Ramos (cell line): ENCODE measurements around the gene PRUNE1.

Experiments
- in situ Hi-C: fragments of 300-500 bp; cut with MboI; formaldehyde crosslinking; loops from one replicate; pipeline ENCODE4 v1.14.3; 2022; ENCODE audit warnings: low sequenced_read_pairs; ENCODE audit not compliant: unreplicated experiment

PRUNE1 gene

GRCh38 chr1:151043163-151043562 is 34.9 kb downstream of the PRUNE1 start:
- in situ Hi-C loops = no loop called here

- in situ Hi-C loops = no loop called here
These were observed 39.3 kb downstream of the PRUNE1 start, which contains the start of gene C1orf56 for GRCh38 chr1:151047591-151047924. Gene C1orf56 (plus strand): TSS chr1:151047751. CDS start chr1:151047848, 97 bp downstream.

- in situ Hi-C loops = no loop called here
These were observed 39.8 kb downstream of the PRUNE1 start for GRCh38 chr1:151047925-151048644.

- in situ Hi-C loops = no loop called here
These were observed 40.4 kb downstream of the PRUNE1 start for GRCh38 chr1:151048645-151049032.

- in situ Hi-C loops = no loop called here
These were observed 41.2 kb downstream of the PRUNE1 start for GRCh38 chr1:151049458-151049857.

- in situ Hi-C loops = no loop called here
These were observed 41.9 kb downstream of the PRUNE1 start for GRCh38 chr1:151050051-151050688.

- in situ Hi-C loops = no loop called here
These were observed 43.2 kb downstream of the PRUNE1 start for GRCh38 chr1:151051356-151052009.

- in situ Hi-C loops = no loop called here
These were observed 46.8 kb downstream of the PRUNE1 start for GRCh38 chr1:151054971-151055547.

GRCh38 chr1:151055581-151055980 is 47.3 kb downstream of the PRUNE1 start:
- in situ Hi-C loops = no loop called here

GRCh38 chr1:151056149-151056548 is 47.9 kb downstream of the PRUNE1 start:
- in situ Hi-C loops = no loop called here

- in situ Hi-C loops = no loop called here
These were observed 50.4 kb downstream of the PRUNE1 start for GRCh38 chr1:151058692-151059091.

- in situ Hi-C loops = no loop called here
These were observed 51.1 kb downstream of the PRUNE1 start, which contains the start of gene CDC42SE1 for GRCh38 chr1:151059109-151060006. Gene CDC42SE1 (minus strand): TSS chr1:151059622. CDS start chr1:151055730, 3,892 bp downstream.

GRCh38 chr1:151060007-151060656 is 51.9 kb downstream of the PRUNE1 start, which contains the start of gene MLLT11:
Gene MLLT11 (plus strand): TSS chr1:151060397. CDS start chr1:151067225, 6,828 bp downstream.
- in situ Hi-C loops = no loop called here

GRCh38 chr1:151060657-151061421 is 52.6 kb downstream of the PRUNE1 start:
- in situ Hi-C loops = no loop called here

GRCh38 chr1:151061704-151062103 is 53.5 kb downstream of the PRUNE1 start:
- in situ Hi-C loops = no loop called here

- in situ Hi-C loops = no loop called here
These were observed 54.6 kb downstream of the PRUNE1 start for GRCh38 chr1:151062741-151063371.

GRCh38 chr1:151065089-151065645 is 56.9 kb downstream of the PRUNE1 start:
- in situ Hi-C loops = no loop called here

GRCh38 chr1:151067185-151067584 is 58.9 kb downstream of the PRUNE1 start:
- in situ Hi-C loops = no loop called here
